ENCODE results near the gene SFI1. TPM values are rescaled to one million over a fixed set of nuclear protein-coding genes. Genes with fewer than 3 reads are reported as not detected.

Gene SFI1
- total and polyA plus RNA-seq, 2 of the 4 experiments (the other 2 are of a cell fraction), result 9.9 to 12.0 TPM

- no peak for DNase-seq
- H4K20me1 ChIP-seq (ENCODE audit: insufficient read depth, low read length), result peaks cover 20% of the 10 kb centered on the region
These were observed 143.2 kb downstream of the SFI1 start for GRCh38 chr22:31639436-31640039.

More at GRCh38 chr22:31639436-31640039, 143.2 kb downstream of the SFI1 start:
- Histone ChIP-seq H3K4me3 (ENCODE audit: insufficient read depth, low read depth, low read length) (no peak overlapping the region), H2AK5ac (ENCODE audit: low read depth, low read length) (peak overlapping the region; percentile 73; the same call in 1 of the 2 replicates), H3K4me2 (ENCODE audit: low read depth, low read length) (no peak overlapping the region), H2BK120ac (ENCODE audit: low read depth, low read length) (no peak overlapping the region), H2BK5ac (ENCODE audit: low read depth, low read length, poor library complexity, severe bottlenecking) (no peak overlapping the region), H4K91ac (ENCODE audit: insufficient read depth, low read depth, low read length) (no peak overlapping the region), H3K36me3 (ENCODE audit: control insufficient read depth, insufficient read depth, low read length) (peaks cover 3% of the 10 kb centered on the region), H3K79me1 (ENCODE audit: low read depth in 1 of 2, low read length in 2 of 2) (peaks cover 25 to 79% of the 10 kb centered on the region in 2 experiments), H2AFZ (replicated peaks; ENCODE audit: low read length, poor library complexity) (no peak overlapping the region), H3K14ac (replicated peaks; ENCODE audit: low read depth, low read length) (no peak overlapping the region), H3K18ac (ENCODE audit: low read depth, low read length) (no peak overlapping the region), H3K27ac (ENCODE audit: insufficient read depth, low read length) (no peak overlapping the region), H3K4ac (ENCODE audit: low read depth, low read length) (peak overlapping the region; percentile 47; the same call in 1 of the 2 replicates), H2BK20ac (ENCODE audit: low read depth, low read length) (no peak overlapping the region), H3K9me1 (ENCODE audit: insufficient read depth, low read length) (peaks cover 17% of the 10 kb centered on the region), H4K5ac (ENCODE audit: low read depth, low read length) (no peak overlapping the region), H3K23ac (ENCODE audit: low read depth, low read length) (0 out of 2 replicates have a peak overlapping the region, but pooled peaks have one; percentile 24), H2AK9ac (replicated peaks; ENCODE audit: low read depth, low read length, poor library complexity) (no peak overlapping the region), H2BK15ac (ENCODE audit: low read depth, low read length) (no peak overlapping the region), H3K9ac (ENCODE audit: low read depth, low read length) (no peak overlapping the region), H3K27me3 (ENCODE audit: control insufficient read depth, insufficient read depth, low read length) (no peaks in the 10 kb centered on the region), H3K56ac (ENCODE audit: extremely low read depth, insufficient read depth, low read length) (no peak overlapping the region), H4K8ac (ENCODE audit: low read depth in 2 of 2, low read length in 2 of 2) (no peak overlapping the region), H3K9me3 (ENCODE audit: control insufficient read depth, insufficient read depth, low read length) (no peaks in the 10 kb centered on the region), H3K4me1 (ENCODE audit: control insufficient read depth, insufficient read depth, low read length) (peaks cover 8% of the 10 kb centered on the region)
- ChIA-PET CTCF (interaction anchor here (0.6 to 0.7 kb wide), 2 partner anchors 26 to 167 kb away, joined by 4 read pairs; no protein-coding TSS in a partner anchor), POLR2A (ENCODE audit: unreplicated experiment) (interaction anchor here (0.6 kb wide), 1 partner anchor 1361 kb away, joined by 4 read pairs; no protein-coding TSS in a partner anchor)
- ATAC-seq (ENCODE audit: low read depth), result no peak
- BruUV-seq (replicated peaks), result no TSS peak
- TF ChIP-seq CTCF (conservative IDR thresholded peaks at IDR 0.05; ENCODE audit: low read depth, low read length), result no peak
- TF ChIP-seq USF2 (IDR thresholded peaks at IDR 0.05; ENCODE audit: low read depth, low read length), result no peak
- no peak for TF ChIP-seq NFE2L2 (IDR thresholded peaks at IDR 0.05; ENCODE audit: low read depth, low read length)
- TF ChIP-seq RAD21 (IDR thresholded peaks at IDR 0.05; ENCODE audit: low read length), result no peak
- no peak for TF ChIP-seq CEBPB (IDR thresholded peaks at IDR 0.05; ENCODE audit: low read depth, low read length)
- WGBS, 2 experiments (ENCODE audit: extremely low coverage in 2 of 2, insufficient read length in 1 of 2), result no CpG with 5 or more reads among the region's 4 CpGs
- dilution Hi-C loops (cut with HindIII; ENCODE audit: low sequenced_read_pairs, unreplicated experiment) (no loop called here), in situ Hi-C loops (cut with MboI; ENCODE audit: low sequenced_read_pairs) (no loop called here), intact Hi-C loops (cut with micrococcal nuclease) (no loop called here)

All from IMR-90 (cell line).